Ammon's horn (tissue), 1 donor: ENCODE data around the gene GLE1.
A peak's percentile ranks its signal among the peaks of the same experiment; 100 is the strongest.

Experiments used
- DNase-seq: peaks from one replicate; pipeline ENCODE4 v3.0.0-alpha.2; 2016; ENCODE audit warnings: low spot score

GLE1 gene, protein sequence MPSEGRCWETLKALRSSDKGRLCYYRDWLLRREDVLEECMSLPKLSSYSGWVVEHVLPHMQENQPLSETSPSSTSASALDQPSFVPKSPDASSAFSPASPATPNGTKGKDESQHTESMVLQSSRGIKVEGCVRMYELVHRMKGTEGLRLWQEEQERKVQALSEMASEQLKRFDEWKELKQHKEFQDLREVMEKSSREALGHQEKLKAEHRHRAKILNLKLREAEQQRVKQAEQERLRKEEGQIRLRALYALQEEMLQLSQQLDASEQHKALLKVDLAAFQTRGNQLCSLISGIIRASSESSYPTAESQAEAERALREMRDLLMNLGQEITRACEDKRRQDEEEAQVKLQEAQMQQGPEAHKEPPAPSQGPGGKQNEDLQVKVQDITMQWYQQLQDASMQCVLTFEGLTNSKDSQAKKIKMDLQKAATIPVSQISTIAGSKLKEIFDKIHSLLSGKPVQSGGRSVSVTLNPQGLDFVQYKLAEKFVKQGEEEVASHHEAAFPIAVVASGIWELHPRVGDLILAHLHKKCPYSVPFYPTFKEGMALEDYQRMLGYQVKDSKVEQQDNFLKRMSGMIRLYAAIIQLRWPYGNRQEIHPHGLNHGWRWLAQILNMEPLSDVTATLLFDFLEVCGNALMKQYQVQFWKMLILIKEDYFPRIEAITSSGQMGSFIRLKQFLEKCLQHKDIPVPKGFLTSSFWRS

DNA sequence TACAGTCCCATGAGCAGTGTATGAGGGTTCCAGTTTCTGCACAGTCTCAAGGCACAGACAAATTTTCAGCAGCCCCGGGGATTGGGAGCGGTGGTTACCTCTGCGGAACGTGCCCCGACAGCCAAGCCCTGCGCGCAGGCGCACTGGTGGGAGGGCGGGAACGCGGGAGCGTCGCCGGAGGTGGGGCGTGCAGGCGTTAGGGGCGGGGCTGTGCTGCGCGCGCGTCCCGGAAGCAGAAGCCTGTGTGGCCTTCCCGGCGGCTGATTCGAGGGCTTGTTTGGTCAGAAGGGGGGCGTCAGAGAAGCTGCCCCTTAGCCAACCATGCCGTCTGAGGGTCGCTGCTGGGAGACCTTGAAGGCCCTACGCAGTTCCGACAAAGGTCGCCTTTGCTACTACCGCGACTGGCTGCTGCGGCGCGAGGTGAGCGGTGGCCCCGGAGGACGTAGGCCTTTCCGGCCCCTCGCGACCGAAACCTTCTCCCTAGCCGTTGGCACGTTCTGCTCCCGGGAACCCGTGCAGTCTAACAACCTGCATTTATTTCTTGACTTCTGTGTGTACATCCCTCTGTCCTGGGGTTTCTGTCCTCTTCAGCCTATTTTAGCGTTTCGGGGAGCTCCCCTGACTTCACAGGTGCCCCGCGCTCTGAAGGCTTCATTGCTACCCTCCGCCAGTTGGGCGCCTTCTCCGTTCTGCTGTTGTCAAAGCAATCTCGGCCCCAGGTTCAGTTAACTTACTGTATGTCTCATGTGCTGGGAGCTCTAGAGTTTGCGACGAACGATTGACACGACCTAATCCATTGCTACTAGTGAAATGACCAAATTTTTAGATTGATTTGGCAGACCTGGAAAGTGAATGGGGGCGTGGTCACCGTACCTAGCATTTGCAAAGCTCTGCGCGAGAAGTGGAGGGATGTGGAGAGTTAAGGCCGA lies at the start of gene GLE1:
GLE1 (plus strand) TSS at position 235 of the 929 bp plus-strand sequence; CDS start at position 322, 87 bp downstream.
- DNase-seq, result peak; percentile 96

DNA sequence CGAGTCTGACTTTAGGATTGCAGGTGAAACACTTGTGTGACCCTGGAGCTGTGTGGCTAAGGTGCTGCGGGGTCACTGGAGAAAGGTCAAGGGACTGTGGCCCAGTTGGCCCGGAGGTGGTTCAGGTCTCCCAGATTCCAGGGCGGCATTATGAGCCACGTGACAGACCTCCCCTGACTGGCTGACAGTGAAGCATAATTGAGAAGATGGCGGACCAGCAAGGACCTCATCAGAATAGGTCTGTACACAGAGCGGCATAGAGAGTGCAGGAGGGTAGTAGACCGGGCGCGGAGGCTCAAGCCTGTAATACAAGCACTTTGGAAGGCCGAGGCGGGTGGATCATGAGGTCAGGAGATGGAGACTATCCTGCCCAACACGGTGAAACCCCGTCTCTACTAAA lies 49.5 kb upstream of the GLE1 start:
- DNase-seq, result no peak

DNA sequence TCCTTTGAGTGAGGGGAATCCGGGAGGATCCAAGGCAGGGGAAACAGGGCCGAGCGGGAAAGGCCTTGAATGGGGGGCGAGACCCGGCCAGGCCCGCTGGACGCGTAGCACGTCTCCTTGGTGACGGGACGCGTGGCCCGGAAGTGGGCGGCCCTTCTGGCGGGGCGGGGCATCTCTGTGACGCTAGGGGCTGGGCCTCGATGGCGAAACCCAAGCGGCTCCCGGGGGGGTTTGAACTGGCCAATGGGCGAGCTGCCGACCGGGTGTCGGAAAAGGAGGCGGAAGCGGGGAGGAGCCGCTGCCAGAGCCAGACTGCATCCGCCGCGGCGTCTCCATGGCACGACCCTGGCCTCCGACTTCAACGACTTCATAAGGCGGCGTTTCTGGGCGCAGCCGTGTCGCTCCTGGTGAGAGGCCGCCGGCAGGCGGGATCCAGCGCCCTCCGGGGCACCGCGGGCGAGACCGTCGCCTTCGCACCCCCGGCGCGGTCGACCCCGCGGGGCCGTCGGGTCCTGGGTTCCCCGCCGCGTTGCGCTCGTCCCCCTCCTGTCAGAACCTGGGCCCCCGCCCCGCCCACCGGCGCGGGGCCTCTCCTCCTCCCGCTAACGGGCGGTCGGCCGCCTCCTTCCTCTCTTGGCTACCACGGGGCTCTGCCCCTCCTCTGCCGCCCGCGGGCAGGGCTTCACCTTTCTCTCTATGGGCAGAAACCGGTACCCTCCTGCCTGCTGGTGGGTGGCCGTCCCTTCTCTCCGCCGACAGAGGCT lies 48.5 kb upstream of the GLE1 start, which contains the start of gene ODF2:
ODF2 (plus strand) TSS at position 158 of the 764 bp plus-strand sequence; CDS start at position 244, 86 bp downstream.
- peak; percentile 98 for DNase-seq

DNA sequence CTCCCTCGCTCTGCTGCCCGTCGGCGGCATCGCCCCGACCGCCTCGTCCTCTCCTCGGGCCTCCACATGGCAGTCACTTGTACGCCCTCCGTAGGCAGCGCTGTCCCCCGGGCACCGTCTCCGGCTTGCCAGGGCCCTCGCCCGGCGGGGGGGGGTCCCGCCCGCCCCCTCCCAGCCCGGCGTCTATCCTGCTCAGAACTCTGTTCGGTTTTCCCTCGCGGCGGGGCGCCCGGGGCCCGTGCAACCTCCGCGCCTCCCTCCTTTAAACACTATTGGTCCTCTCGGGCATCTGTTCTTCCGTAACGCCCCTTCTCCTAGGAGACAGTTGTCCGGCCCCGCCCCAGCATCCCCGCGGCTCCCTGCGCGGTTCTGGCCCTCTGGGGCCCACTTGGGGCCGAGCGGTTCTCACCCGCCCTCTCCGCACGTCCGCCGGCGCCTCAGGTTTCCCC lies 47.9 kb upstream of the GLE1 start:
- peak; percentile 79 for DNase-seq

DNA sequence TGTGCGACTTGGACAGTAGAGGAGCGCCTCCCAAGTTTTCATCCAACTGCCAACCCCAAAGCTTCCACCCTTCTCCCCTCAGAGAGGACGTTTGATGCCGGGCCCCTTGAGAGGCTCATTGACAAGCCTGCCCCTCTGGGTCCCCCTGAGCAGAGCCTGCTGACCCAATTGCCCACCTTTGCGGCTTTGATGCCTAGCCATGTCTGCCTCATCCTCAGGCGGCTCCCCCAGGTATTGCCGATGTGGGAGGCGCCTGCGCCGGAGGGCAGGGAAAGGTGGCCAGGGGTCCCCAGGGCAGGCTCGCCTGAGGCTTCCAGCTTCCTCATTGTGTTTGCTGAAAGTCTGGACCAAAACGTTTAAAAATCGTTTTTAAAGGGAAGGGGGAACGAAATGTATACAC lies 47.3 kb upstream of the GLE1 start:
- DNase-seq, result no peak

DNA sequence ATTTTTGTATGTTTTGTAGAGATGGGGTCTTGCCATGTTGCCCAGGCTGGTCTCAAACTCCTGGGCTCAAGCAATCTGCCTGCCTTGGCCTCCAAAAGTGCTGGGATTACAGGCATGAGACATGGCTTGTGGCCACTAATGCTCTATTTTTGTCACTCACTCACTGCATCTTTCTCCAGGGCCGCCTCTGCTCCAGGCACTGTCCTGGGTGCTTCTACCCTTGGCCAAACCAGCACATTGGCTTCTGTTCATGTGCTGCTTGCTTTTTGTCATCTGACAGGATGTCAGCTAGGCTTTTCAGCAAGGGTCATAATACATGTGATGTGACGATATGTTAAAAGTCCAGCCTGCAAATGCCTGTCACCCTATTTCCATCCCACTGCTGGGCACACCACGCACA lies 45.5 kb upstream of the GLE1 start:
- DNase-seq, result no peak

DNA sequence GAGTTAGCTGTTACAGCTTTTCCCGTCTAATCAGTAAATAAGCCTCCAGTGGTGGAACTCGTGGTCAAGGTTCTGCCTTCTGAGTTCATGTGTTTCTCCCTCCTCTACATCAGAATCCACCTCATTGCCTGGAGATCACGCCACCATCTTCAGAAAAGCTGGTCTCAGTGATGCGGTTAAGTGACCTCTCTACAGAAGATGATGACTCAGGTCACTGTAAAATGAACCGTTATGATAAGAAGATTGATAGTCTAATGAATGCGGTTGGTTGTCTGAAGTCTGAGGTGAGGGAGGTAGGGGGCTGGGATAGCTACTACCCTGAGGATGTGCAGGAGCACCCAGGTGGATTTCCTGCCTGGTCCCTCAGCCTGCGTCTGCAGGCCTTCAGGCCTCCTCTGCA lies 35.4 kb upstream of the GLE1 start:
- DNase-seq, result no peak

DNA sequence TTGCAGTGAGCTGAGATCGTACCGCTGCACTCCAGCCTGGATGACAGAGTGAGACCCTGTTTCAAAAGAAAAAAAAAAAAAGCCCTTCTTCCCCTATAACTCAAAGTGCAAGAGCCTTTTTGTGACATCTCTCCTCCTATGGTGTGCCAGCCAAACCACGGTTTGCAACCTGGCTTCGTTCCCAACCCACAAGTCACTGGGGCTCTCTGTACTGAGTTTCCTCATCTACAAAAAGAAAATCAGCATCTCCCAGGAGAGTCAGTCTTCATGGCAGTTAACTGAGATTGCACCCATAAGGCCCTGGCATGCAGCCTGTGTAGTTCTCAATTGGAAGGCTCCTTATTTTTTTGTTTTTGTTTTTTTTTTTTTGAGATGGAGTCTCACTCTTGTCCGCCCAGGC lies 34.0 kb upstream of the GLE1 start:
- DNase-seq, result peak; percentile 67

DNA sequence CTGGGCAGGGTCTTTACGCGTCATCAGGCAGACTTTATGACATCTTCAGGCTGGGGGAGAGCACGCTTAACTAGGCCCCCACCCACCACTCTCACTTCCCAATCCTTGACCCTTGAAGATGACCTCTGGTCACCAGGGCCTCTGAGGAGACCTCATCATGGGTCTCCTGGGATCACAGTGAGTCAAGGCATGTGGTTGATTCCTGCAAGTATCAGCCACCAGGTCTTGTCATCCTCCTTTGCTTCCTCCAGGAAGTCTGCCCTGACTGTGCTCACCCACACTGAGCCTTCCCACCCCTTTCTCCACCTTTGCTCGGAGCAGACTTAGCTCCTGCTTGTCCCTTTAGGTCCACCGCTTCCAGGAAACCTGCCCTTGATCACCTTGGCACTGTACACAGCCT lies 31.4 kb upstream of the GLE1 start:
- no peak for DNase-seq

DNA sequence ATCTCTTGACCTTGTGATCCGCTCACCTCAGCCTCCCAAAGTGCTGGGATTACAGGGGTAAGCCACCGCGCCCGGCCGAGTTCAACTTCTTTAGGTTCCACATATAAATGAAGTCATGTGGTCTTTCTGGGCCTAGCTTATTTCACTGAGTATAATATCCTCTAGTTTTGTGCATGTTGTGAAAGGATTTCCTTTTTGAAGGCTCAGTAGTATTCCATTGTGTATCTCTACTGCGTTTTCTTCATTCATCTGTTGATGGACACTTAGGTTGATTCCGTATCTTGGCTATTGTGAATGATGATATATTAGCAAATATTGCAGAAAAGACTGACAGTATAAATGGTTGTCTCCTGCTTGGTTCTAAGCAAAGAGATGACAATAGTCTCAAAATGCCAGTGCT lies 28.7 kb upstream of the GLE1 start:
- no peak for DNase-seq

DNA sequence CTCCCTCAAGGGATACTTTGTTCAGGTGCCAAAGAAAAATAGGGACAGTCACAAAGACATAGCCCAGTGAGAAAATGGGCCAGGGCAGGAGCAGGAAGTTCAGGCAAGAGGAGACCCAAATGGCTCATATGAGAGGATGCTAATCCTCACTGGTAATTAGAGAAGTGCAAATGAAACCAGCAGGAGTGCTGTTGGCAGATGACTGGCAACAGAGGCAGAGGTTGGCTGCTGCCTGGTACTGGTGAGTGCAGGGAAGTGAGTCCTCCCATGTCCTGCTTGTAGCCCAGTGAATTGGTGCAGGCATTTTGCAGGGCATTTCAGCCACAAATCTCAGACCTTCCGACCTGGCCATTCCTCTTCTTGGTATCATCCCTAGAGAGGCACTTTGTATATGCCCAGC lies 25.3 kb upstream of the GLE1 start:
- DNase-seq, result no peak

DNA sequence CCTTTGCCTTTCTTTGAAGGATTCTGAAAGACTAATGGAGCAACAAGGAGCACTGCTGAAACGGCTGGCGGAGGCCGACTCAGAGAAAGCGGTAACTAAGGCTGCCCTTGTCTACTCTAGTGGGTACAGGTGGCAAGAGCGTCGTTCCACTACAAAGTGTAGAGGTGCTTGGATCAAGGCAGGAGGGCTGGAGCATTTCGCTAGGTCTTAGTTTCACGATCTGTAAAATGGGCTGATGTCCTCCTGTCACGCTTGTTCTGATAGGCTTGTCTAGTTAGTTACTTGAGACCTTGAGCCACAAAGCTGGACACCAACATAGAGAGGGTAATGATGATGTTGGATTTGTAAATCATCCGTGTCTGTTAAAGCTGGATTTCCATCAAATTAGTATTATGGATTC lies 23.0 kb upstream of the GLE1 start:
- no peak for DNase-seq

DNA sequence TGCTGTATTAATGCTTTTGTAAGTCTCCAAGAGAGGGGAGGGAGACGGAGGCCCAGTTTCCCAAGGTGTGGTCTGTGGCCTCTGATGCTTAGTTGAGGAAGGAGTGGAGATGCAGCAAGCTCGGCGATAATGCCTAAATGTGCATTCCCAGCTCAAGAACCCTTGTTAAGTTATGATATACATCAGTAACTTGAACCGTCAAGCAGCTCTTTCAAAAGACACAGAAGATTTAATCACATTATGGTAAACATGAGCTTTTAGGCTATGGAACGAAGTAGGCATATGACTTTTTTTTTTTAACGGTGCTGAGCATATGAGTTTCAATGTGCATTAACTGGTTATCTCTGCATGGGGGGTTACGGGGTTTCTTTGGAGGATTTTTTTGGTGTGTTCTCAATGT lies 22.3 kb upstream of the GLE1 start:
- DNase-seq, result no peak

DNA sequence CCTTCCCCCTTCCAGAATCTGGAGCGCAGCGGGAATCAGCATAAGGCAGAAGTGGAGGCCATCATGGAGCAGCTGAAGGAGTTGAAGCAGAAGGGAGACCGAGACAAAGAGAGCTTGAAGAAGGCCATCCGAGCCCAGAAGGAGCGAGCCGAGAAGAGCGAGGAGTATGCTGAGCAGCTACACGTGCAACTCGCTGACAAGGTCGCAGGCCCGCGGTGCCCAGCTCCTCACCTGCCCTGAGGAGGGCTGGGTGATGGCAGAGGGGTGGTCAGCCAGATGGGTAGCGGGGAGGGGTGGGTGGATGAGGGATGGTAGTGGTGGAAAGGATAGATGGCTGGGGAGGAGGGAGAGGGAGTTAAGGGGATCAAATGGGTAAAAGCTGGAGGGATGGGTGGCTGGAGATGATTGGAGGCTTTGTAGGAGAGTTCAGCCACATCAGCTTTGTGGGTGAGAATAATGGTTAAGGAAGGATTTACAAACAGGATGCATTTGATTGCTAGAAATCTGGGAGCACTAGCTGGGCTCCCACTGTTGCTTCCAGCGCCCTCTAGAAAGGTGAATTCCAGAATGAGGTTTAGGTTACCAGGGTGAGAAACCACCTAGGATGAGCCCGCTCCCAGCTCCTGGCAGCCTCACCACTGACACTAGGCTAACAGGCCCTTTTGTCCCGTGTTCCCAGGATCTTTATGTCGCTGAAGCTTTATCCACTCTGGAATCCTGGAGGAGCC lies 19.7 kb upstream of the GLE1 start:
- DNase-seq, result no peak

DNA sequence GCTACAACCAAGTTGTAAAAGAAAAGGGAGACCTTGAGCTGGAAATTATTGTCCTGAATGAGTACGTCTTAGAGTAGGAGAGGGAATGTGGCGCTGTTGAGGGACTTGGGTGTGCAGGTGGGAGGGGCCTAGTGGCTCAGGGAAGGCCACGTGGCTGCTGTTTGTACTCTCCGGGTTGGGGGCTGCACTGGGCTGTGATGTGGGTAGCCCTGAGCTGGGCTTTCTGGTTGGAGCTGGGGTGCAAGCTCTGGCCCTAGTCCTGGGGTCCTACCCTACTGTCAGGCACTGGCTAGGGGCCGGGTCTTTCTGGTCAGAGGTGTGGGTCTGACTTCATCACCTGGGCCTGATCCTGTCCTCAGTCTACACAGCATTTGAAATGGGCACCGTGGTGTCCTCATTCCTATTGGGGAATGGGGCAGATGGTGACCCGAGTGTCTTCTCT lies 19.1 kb upstream of the GLE1 start:
- no peak for DNase-seq

DNA sequence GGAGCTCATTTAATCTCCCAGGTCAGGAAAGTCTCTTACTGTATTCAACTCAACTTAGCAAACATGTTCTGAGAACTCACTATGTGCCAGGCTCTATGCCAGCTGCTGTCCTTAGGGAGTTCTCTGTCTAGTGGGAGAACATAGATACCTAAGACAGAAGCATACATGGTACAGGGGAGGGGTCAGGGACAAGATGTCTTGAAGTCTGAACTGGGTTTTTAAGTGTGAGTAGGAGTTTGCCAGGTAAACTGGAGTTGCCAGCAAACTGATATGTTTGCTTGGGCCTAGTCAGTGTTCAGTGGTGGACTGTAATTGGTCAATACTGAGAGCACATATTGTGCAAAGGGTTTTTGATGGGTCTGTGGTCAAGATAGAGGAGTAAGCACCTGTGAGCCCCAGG lies 18.3 kb upstream of the GLE1 start:
- no peak for DNase-seq

DNA sequence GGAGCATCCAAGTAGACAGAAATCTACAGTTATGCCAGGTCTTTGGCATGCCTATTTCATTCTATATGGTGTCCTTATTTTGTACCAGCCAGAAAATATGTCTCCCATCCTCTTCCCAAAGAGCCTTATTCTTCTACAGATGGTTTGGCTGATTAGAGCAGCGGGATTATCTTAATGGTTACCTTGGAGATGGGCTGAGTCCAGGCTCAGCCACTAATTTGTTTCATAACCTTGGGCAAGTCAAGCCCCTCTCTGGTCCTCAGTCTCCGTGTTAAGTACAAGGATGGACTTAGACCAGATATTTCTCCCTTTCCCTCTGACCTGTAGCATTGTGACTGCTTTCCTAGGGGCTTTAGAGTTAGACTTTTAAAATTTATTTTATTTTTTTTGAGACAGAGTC lies 11.1 kb upstream of the GLE1 start:
- DNase-seq, result no peak

DNA sequence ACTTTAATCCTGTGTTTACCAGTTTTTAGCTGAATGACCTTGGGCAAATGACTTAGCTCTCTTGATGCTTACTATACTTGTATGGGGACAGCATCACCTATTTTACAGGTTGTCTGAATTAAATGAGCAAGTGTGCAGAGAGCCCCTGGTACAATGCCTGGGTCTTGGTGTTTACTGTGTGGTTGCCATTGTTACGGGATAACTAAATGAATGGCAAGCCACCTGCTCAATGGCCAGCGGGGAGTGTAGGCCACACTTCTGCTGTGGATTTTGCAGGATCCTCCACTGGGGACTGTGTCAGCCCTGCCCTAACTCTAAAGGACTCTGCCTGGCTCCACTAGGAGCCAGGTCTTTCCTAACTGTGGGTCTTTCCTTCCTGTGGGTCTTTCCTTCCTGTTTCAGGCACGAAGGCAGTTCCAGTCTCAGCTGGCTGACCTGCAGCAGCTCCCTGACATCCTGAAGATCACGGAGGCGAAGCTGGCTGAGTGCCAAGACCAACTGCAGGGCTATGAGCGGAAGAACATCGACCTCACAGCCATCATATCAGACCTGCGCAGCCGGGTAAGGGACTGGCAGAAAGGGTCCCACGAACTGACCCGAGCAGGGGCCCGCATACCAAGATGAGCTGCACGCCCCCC lies 10.3 kb upstream of the GLE1 start:
- DNase-seq, result peak; percentile 41

DNA sequence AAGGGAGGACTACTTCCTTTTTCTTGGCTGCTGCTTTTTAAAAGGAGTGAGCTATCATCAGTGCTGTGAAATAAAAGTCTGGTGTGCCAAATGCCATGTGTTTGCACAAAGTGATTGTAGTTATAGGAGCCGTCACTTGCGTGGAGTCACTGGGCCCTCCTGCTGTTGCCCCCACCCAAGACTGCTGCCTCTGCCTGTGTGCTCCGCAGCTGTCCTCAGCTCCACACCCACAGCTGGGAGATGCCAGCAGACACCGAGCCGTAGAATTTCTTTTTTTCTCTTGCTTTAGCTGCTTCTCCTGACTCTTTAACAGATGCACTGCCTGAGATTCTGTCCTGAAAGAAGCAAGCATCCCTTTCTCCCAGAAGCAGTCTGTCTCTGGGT lies 9.8 kb upstream of the GLE1 start:
- DNase-seq, result no peak

DNA sequence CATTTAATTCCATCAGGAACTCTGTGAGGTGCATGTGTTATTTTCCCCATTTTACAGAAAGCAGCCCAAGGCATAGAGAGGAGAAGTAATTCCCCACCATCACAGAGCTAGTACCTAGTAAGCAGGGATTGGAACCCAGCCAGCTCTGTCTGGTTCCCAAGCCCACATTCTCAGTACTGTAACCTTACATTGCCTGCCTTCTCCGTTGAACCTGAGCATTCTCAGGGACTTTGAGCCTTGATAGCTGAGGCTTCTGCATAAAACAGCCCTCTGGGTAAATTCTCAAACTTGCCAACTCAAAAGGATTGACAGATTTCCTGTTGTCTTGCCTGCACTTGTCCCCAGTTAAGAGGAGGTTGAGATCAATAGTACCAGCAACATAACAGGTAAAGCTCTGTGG lies 9.2 kb upstream of the GLE1 start:
- no peak for DNase-seq
